Embryonic facial prominence (tissue), 1 donor: ENCODE measurements around the gene WDFY2.
"Not testable (repeated sequence)": the region's sequence is repeated elsewhere in the genome, so short reads cannot be mapped to it uniquely, and the experiment has no call there.

Experiments
- DNase-seq: peaks from one replicate; pipeline ENCODE4 v3.0.0-alpha.2; 2016; ENCODE audit errors: extremely low spot score

Gene WDFY2

DNA sequence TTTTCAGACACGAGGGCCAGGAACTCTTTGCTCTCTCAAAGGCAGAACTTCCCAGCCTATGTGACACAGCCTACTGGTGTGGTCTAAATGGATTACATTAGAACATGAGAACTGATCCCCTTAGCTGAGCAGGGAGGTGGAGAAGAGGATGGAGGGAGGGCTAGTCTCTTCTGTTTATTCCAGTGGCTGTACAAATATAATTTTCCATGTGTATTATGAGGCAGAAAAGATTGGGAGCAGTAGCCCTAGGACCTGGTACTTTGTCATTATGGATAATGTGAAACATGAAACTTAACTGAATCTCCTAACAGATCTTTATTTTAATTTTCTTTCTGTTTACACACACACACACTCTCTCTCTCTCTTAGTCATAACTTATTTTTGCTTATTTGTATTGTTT is 82.1 kb downstream of the WDFY2 start:
- no peak for DNase-seq

- DNase-seq = no peak
Measured at GRCh38 chr13:51666839-51667238, 82.6 kb downstream of the WDFY2 start.

DNA sequence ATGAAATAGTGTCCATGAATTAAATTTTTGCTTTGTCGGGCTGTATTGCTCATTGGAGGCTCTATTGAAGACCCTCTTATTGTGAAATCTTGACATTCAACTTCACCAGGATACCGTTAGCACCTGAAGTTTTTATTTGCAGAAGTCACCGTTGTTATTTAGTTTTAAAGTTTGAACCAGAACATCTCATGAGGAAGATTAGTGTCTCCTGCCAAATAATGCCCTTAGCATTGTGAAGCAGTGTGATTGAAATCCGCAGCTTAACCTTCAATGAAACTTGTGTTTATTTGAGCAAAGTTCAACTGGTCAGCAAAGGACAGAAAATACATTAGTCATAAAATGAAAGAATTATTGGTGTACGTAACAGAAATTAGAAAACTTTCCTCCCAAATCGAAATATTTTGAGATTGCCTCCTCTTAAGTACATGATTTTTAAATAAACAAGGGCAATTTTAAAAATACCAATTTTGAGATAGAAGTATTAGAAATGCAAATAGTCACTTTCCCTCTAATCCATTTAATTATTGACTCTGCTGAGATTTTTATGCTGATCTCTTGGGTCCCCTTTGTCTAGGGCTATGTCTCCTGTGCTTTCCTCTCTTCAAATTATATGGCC is 84.4 kb downstream of the WDFY2 start:
- no peak for DNase-seq

DNA sequence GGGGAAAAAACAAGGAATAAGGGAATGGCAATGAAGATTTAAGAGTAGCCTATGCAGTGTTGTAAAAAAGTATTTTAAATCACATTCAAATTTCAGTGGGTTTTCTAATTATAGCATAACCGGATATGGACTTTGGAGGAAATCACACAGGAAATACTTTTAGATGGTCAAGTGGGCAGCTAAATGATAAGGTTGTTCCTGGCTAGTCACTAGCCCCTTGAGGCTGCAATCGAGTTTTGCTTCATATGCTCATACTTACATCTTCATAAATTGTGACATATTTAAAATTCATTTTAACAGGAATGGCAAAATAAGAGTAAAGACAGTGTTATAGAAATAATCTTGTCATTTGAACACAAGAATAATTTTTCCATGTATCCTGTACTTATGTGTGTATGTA is 88.9 kb downstream of the WDFY2 start:
- no peak for DNase-seq

GRCh38 chr13:51674276-51674675 is 90.0 kb downstream of the WDFY2 start:
- no peak for DNase-seq

- no peak for DNase-seq
Measured at GRCh38 chr13:51675385-51675784, 91.1 kb downstream of the WDFY2 start.

DNA sequence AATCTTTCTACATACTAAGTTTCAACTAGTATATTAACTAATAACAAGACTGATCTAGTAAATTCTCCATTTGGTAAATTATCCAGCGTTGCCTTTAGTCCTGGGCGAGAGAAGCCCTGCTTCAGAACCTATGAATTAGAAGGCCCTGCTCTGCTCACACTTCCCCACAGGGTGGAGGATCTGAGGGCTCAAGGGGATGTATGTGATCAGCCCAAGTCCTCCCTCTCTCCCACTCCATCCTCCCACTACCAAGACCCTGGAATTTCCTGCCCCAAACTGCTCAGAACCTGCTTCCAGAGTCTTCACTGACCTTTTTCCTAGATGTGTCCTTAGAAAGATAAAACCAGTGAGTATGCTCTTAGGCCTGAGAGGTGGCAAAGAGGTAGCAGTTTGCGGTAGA is 91.6 kb downstream of the WDFY2 start:
- DNase-seq = no peak

DNA sequence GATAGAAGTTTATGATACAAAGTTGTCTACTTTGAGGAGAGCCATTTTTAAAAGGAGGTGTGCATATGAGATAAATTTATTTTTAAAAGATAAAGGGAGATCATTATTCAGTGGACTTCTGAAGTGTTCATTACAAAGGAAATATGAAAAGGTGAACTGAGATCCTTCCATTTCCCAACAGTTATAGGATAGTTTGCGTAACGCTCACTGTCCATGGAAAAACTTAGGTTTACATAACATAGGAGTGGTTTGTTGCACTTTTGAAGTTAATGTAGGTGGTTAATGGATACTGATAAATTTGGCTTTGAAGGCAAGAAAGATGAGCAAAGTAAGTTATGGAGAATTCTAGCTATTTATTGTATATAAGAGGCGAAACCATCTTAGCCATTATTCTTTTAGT is 92.5 kb downstream of the WDFY2 start:
- no peak for DNase-seq

DNA sequence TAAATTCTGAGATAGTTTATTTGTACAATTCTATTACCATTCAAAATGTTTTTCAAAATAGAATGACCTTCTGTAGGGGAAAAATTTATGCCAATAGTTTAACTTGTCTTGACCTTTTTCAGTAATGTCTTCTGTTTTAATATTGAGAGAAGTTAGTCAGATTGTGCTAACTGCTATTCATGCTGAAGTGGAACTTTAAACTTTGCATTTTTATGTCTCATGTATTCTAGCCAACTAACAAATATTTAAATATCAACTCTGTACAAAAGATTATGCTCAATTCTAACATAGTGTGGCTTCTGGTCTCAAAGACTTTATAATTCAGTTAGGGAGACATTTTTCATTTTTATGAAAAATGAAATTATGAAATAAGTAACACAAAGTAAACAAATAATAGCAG is 94.2 kb downstream of the WDFY2 start:
- no peak for DNase-seq

DNA sequence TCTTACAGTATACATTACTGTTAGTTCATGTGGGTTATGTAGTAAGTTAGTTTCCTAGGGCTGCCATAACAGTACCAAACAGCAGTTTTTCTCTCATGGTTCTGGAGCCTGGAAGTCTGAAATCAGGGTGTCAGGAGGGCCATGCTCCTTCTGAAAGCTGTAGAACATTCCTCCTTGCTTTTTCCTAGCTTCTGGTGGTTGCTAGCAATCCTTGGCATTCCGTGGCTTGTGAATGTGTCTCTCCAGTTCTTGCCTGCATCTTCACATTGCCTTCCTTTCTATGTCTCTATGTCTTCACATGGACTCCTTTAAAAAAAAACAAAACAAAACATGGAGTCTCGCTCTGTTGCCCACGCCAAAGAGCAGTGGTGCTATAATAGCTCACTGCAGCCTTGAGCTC is 95.4 kb downstream of the WDFY2 start:
- DNase-seq = no peak

GRCh38 chr13:51681037-51681678 is 96.9 kb downstream of the WDFY2 start:
- no peak for DNase-seq

DNA sequence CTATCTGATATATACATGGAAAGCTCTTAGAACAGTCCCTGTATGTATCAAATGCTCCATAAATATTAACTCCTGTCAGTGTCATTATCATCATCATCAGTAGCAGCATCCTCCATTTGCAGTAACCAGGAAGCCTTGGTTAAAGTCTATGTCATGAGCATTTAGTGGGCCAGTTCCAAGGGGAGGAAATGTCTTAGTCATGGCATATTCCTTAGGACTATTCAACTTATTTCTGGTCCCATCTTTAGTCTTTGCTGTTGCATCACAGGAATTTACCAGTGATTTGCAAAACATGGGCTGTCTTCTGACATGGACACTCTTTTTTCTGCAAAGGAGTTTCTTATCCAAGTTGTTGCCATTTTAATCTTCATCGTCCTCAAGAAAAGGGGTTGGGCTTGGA is 98.4 kb downstream of the WDFY2 start:
- DNase-seq = no peak

DNA sequence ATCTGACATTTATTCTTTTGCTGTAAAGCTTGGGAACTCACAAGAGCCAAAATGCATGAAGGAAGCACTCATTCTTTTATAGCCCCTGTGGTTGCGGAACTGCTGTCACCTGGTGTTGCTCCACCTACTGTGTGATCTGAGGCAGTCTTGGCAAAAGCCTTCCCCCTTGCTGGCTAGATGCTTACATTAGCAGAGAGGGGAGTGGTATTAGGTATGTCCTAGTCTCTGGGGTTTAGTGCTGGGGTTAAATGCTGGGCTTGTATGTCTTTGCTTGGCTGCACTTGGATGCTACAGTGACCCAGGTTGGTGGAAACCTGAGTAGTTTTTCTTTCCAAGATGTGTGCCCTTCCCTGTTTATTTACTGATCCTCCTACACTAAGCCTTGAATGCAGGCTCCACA is 99.3 kb downstream of the WDFY2 start:
- DNase-seq = no peak

DNA sequence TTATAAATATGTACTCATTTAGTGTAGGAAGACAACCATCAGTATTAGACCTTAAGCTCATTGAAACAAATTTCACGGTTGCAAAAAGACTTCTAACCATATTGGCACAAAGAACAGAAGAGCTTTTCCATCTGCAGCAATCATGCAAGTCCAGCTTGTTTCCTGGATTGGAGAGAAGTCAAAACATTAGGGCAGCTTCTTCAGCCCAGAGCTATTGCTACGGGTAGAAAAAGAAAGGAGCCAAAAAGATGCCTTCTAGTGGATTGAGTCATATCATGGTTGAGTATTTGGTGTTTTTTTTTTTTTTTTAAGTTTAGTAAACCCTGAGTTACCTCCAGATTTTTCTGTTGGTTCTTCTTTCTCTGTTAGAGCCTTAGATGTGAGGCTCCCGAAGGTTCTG is 99.8 kb downstream of the WDFY2 start:
- DNase-seq = no peak

DNA sequence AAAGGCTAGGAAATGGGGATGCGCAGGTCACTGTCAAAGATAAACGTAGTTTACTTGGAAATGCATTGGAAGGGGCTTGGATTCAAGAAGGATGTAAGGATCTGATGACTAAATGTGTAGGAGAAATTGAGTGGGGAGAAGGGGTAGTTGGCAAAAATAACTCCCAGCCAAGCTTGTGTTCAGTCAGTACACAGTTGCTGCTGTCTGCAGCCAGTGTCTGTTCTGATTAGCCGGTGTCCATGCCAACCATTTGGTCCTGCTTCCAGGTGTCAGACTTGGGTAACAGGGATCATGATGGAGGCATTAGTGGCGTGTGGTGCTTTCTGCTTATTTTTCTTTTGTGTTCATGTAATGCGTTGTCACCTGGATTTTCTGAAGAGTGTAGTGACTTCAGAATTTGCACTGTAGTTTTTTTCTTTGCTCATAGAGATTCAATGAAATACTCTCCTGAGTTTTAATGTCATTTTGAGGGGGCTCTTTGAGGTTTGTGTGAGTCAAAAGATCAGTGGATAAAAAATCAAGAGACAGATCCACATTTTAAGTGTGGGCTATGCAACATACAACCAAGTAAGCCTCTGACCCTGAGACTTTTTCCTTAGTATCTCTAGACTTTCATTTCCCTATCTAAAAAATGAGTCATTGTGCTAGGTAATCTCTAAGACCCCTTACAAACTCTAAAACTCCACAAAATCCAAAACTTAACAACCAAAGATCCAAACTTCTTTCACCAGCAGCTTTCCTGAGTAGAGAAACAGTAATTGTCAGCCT is 103.9 kb downstream of the WDFY2 start:
- no peak for DNase-seq

GRCh38 chr13:51688937-51689662 is 104.8 kb downstream of the WDFY2 start:
- no peak for DNase-seq

DNA sequence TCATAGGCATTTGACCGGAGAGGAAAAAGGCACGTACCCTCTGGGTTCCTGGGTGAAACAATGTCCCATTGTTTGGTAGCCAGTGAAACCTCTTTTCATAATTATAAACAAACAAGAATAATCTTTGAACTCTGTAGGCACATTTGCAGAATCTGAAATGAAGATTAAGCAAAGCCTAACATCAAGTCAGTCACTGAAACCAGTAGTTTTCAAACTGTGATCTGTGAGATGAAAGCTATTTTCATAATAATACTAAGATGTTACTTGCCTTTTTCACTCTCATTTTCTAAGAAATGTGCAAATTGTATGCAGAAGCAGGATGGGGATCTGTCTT is 105.4 kb downstream of the WDFY2 start:
- no peak for DNase-seq

DNA sequence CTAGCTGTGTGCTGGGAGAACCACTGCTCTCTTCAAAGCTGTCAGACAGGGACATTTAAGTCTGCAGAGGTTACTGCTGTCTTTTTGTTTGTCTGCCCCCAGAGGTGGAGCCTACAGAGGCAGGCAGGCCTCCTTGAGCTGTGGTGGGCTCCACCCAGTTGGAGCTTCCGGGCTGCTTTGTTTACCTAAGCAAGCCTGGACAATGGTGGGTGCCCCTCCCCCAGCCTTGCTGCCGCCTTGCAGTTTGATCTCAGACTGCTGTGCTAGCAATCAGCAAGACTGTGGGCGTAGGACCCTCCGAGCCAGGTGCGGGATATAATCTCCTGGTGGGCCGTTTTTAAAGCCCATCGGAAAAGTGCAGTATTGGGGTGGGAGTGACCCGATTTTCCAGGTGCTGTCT is 111.4 kb downstream of the WDFY2 start:
- DNase-seq = not testable (repeated sequence)

DNA sequence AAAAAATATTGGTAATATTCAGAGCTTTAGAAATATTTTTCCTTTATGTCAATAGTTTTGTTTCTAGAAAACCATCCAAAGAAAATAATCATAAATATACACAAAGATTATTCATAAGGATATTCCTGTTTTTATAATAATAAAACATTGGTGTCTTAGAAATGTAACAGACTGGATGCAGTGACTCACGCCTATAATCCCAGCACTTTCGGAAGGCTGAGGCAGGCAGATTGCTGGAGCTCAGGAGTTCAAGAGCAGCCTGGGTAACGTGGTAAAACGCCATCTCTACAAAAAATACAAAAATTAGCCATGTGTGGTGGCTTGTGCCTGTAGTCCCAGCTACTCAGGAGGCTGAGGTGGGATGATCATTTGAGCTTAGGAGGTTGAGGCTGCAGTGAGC is 112.9 kb downstream of the WDFY2 start:
- no peak for DNase-seq

- DNase-seq = no peak
Measured at GRCh38 chr13:51697855-51698254, 113.6 kb downstream of the WDFY2 start.

DNA sequence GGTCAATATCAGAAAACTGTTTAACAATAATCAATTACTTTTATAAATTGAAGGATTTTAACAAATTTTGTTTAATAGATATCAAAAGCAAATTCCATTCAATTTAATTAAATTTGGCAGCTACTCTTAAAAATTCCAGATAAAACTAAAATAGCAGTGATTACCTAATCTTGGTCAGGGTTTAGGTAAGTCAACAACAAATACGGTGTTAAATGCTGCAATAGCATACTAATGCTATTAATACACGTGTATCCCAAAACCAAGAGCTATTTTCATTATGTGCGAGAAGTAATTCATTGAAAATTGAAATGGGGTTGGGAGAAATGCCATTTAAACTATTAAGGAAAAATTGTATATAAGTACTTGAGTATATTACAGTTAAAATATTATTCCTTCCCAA is 114.1 kb downstream of the WDFY2 start:
- DNase-seq = no peak

- no peak for DNase-seq
Measured at GRCh38 chr13:51704399-51705313, 120.4 kb downstream of the WDFY2 start.
